ENCODE results near the gene C2CD4C.
"Not testable (repeated sequence)": the region's sequence is repeated elsewhere in the genome, so short reads cannot be mapped to it uniquely, and the experiment has no call there.

DNA sequence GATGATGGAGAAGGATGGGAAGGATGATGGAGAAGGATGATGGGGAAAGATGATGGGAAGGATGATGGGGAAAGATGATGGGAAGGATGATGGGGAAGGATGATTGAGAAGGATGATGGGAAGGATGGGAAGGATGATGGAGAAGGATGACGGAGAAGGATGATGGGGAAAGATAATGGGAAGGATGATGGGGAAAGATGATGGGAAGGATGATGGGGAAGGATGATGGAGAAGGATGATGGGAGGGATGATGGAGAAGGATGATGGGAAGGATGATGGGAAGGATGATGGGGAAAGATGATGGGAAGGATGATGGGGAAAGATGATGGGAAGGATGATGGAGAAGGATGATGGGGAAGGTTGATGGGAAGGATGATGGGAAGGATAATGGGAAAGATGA lies 14.1 kb downstream of the C2CD4C start:
- TF ChIP-seq, protein P1, sequence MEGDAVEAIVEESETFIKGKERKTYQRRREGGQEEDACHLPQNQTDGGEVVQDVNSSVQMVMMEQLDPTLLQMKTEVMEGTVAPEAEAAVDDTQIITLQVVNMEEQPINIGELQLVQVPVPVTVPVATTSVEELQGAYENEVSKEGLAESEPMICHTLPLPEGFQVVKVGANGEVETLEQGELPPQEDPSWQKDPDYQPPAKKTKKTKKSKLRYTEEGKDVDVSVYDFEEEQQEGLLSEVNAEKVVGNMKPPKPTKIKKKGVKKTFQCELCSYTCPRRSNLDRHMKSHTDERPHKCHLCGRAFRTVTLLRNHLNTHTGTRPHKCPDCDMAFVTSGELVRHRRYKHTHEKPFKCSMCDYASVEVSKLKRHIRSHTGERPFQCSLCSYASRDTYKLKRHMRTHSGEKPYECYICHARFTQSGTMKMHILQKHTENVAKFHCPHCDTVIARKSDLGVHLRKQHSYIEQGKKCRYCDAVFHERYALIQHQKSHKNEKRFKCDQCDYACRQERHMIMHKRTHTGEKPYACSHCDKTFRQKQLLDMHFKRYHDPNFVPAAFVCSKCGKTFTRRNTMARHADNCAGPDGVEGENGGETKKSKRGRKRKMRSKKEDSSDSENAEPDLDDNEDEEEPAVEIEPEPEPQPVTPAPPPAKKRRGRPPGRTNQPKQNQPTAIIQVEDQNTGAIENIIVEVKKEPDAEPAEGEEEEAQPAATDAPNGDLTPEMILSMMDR (IDR thresholded peaks at IDR 0.05): not testable (repeated sequence)
- not testable (repeated sequence) for TF ChIP-seq POLR2AphosphoS5 (IDR thresholded peaks at IDR 0.05; ENCODE audit: insufficient read depth in 1 of 2, low read depth in 1 of 2)
